Measurements from ENCODE around the gene GMIP.

- no peak for TF ChIP-seq CTCF (IDR thresholded peaks at IDR 0.05)
- TF ChIP-seq POLR2A (IDR thresholded peaks at IDR 0.05): no peak
- no peak for TF ChIP-seq POLR2AphosphoS5 (IDR thresholded peaks at IDR 0.05)
Observed at GRCh38 chr19:19579533-19580361, 63.7 kb downstream of the GMIP start.
